GM18861 (cell line): ENCODE data around the gene DNAH5.
"Not testable (repeated sequence)": the region's sequence is repeated elsewhere in the genome, so short reads cannot be mapped to it uniquely, and the experiment has no call there.

Experiments
- ATAC-seq: cut with Tn5 transposase; IDR thresholded peaks from one replicate; pipeline ENCODE4 v1.9.1; 2021; ENCODE audit not compliant: unreplicated experiment

Gene DNAH5

GRCh38 chr5:13944560-13945199, at the start of gene DNAH5:
TSS of gene DNAH5 (minus strand) at chr5:13944688. CDS start at chr5:13944438, 250 bp downstream.
- ATAC-seq = no peak

- no peak for ATAC-seq
Measured at GRCh38 chr5:13993926-13994325, 49.4 kb upstream of the DNAH5 start.

- peak; percentile 81 for ATAC-seq
Measured at GRCh38 chr5:13992795-13993194, 48.3 kb upstream of the DNAH5 start.

GRCh38 chr5:13991365-13991764, 46.9 kb upstream of the DNAH5 start:
- no peak for ATAC-seq

GRCh38 chr5:13990896-13991295, 46.4 kb upstream of the DNAH5 start:
- no peak for ATAC-seq

- no peak for ATAC-seq
Measured at GRCh38 chr5:13989832-13990231, 45.3 kb upstream of the DNAH5 start.

- peak; percentile 61 for ATAC-seq
Measured at GRCh38 chr5:13987843-13988464, 43.5 kb upstream of the DNAH5 start.

GRCh38 chr5:13985731-13986418, 41.4 kb upstream of the DNAH5 start:
- ATAC-seq = no peak

- not testable (repeated sequence) for ATAC-seq
Measured at GRCh38 chr5:13984888-13985287, 40.4 kb upstream of the DNAH5 start.

GRCh38 chr5:13976867-13977830, 32.7 kb upstream of the DNAH5 start:
- ATAC-seq = no peak

- no peak for ATAC-seq
Measured at GRCh38 chr5:13976223-13976622, 31.7 kb upstream of the DNAH5 start.

GRCh38 chr5:13975246-13975645, 30.8 kb upstream of the DNAH5 start:
- ATAC-seq = no peak

- ATAC-seq = no peak
Measured at GRCh38 chr5:13973724-13974123, 29.2 kb upstream of the DNAH5 start.

GRCh38 chr5:13972029-13972428, 27.5 kb upstream of the DNAH5 start:
- no peak for ATAC-seq

- ATAC-seq = peak; percentile 100
Measured at GRCh38 chr5:13957032-13957645, 12.7 kb upstream of the DNAH5 start.

GRCh38 chr5:13956471-13956870, 12.0 kb upstream of the DNAH5 start:
- ATAC-seq = no peak

GRCh38 chr5:13955896-13956295, 11.4 kb upstream of the DNAH5 start:
- ATAC-seq = no peak

- no peak for ATAC-seq
Measured at GRCh38 chr5:13946111-13946510, 1.6 kb upstream of the DNAH5 start.

GRCh38 chr5:13945271-13945670, 783 bp upstream of the DNAH5 start:
- no peak for ATAC-seq

- ATAC-seq = no peak
Measured at GRCh38 chr5:13943676-13944075, 812 bp downstream of the DNAH5 start.

GRCh38 chr5:13941468-13941867, 3.0 kb downstream of the DNAH5 start:
- ATAC-seq = no peak
